GM18526 (cell line): Measurements from ENCODE around the gene ST8SIA4.

Source experiments
- POLR2A ChIP-seq: IDR thresholded peaks from 3 replicates; pipeline ENCODE4 v1.6.1; 2011; ENCODE audit not compliant: insufficient read length; ENCODE audit errors: extremely low read depth

The ST8SIA4 gene

GRCh38 chr5:100852051-100852450, 51.0 kb downstream of the ST8SIA4 start:
- TF ChIP-seq POLR2A: no peak

- no peak for TF ChIP-seq POLR2A
Measured at GRCh38 chr5:100846772-100847171, 56.3 kb downstream of the ST8SIA4 start.

GRCh38 chr5:100842080-100842479, 61.0 kb downstream of the ST8SIA4 start:
- TF ChIP-seq POLR2A: no peak

DNA sequence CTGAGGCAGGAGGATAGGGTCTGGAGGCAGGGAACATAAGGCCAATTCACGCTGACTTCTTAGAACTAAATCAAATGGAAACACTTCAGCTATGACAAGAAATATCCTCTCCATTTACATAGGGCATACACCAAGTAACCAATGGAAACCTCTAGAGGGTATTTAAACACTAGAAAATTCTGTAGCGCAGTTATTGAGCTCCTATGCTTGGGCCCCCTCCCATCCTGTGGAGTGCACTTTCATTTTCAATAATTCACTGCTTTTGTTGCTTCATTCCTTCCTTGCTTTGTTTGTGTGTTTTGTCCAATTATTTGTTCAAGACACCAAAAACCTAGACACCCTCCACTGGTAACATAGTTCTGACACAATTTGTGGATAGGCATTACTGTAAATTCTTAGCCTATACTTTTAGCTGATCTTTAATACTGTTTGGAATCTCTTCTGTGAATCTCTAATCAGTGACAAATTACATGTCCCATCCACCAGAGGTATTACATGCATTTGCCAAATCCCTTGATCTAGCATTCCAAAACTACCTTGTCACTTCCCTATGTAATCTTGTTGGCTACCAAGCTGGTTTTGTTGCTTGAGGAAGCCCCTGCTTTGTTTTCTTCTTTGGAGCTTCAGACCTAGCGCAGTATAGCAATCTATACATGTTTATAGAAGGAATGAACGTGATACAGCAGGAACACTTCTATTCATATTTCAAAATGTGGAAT, 61.6 kb downstream of the ST8SIA4 start:
- TF ChIP-seq POLR2A: no peak

GRCh38 chr5:100840789-100841188, 62.3 kb downstream of the ST8SIA4 start:
- no peak for TF ChIP-seq POLR2A

DNA sequence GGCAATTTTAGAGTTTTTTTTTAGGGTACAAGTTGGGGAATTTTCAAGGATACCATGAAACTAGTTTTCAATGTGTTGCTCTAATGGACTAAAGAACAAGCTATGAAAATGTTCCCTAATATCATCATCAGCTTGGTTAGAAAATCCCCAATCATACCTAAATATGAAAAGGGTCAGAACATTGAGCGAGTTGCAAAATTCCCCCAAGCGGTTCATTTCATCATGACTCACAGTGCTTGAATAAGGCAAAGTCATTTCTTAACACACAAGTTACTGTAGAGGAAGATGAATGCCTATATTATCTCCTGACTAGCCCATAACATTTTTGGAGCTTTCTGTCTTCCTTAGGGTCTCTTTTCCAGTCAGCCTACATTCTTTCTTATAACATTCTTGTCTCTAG, 62.7 kb downstream of the ST8SIA4 start:
- no peak for TF ChIP-seq POLR2A

DNA sequence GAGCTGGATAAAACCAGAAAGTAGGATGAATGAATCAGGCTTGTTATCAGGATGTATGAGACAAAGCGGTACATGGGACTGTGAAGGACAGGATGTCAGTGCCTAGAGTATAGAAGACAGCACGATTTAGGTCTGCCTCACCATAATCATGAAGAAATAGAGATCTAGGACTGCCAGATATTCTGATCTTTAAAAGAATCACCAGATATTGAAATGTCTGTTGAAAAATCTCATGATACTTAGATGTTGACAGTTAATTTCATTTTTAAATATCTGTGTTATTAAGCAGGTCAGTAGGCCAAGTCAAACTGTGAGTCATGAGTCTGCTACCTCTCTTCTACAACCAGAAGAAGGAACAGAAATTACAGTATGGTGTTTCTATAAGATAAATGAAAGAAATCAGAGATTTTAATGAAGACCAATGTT, 65.0 kb downstream of the ST8SIA4 start:
- no peak for TF ChIP-seq POLR2A

DNA sequence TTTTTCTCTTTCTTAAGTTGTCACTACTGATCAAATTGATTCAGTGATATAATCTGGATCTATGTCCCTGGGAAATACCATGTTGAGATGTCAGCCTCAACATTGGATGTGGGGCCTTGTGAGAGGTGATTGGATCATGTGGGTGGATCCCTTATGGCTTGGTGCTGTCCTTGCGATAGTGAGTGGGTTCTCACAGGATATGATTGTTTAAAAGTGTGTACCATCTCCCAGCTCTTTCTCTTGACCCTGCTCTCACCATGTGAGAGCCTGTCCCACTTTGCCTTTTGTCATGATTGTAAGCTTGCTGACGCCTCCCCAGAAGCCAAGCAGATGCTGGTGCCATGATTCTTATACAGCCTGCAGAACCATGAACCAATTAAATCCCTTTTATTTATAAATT, 68.6 kb downstream of the ST8SIA4 start:
- TF ChIP-seq POLR2A: no peak

GRCh38 chr5:100832252-100833230, 70.5 kb downstream of the ST8SIA4 start:
- no peak for TF ChIP-seq POLR2A

DNA sequence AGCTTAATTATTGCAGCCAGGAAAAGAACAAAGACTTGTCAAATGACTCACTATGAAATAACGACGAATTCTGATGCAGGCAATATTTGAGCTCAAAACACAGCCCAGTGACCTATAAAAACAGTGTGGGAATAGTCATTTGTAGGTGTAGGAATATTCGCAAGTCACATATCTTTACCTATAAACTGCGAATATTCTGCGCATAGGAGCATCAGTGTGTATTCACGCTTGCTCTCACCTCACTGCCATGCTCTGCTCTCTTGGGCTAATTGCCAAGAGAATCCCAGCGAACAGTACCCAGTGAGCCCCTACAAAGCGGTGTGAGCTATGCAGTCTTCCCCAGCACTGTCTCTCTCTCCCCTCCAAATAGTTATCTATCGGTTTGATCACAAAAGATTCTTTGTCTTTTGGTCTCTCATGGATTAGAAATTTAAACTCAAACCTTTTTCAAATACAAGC, 74.2 kb downstream of the ST8SIA4 start:
- no peak for TF ChIP-seq POLR2A

DNA sequence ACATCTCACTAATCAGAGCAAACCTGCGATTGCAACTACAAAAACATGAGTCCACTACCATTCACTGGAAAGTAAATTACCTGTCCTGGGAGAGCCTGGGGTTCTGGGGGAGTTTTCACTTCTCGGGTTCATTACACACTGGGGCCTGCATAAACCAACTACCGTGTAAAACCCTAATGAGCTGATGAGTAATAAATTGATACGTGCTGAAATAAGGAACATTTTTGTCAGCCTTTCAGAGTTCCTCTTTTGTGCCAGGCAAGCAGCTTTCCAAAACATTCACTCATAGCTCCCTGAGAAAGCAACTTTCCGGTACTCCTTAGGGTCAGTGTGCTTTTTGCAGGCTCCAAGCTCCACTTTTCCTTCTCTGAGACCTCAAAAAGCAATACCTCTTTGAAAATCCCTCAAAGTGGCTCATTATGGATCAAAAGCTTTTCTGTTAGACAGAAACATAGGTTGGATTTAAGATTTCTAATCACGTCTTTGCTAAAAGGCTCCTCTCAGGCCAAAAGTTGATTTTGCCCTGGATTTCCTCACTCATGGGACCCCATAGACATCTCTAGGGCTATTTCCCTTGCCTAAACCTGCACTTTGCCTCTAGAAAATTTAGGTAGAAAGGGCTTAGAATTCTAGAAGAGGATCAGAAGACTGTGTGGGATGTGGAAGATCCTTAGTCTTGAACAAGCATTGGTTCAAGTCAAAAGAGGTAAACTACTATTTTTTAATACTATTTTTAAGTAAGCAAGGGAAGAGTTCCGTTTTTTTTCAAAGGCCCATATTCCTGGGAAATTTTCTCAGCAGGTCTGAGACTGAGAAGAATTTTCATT, 74.8 kb downstream of the ST8SIA4 start:
- TF ChIP-seq POLR2A: no peak

DNA sequence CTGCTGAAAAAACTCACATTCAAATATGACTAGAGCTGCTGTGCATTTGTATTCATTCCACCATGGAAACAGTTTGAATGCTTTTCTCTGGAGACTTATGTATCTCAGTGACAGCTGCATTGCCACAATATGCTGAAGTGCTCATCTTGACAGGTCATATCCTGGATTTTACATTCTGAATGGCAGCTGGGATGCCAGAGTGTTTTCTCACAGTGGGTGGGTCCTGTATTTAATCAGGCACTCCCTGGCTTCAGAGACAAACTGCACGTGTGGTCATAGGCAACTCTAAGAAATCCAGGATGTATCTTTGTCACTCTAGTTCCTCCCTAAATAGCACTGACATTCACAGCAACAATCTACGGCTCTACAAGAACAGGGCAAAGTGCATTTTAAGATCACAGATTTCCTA, 75.6 kb downstream of the ST8SIA4 start:
- TF ChIP-seq POLR2A: no peak

DNA sequence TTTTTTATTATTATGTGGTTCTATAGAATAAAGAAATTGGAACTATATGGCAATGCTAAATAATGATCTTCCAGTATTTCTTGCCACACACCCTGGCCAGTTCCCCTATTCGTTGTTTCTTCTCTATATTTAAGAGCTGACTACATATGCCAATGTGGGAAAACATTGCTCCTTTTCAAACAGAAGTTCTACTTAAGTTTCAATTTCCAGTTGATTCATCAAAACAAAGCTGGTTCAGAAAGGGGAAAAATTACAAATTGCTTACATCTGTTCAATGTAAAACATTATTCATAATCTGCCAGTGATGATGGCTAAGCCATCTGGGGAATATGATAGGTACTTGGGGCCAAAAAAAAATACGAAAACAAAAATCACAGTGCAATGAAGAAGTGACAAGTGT, 76.9 kb downstream of the ST8SIA4 start:
- no peak for TF ChIP-seq POLR2A

DNA sequence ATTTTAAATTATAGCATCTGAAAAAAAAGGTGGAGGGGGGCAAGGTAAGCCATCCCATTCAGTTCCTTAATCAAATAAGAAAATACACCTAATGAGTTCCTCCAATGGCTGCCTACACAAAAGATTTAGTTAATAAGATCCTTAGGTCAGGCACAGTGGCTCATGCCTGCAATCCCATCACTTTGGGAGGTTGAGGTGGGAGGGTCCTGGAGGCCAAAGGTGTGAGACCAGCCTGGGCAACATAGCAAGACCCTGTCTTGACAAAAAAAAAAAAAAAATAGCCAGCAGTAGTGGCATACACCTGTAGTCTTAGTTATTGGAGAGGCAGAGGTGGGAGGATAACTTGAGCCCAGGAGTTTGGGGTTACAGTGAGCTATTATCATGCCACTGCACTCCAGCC, 78.4 kb downstream of the ST8SIA4 start:
- no peak for TF ChIP-seq POLR2A

- no peak for TF ChIP-seq POLR2A
Measured at GRCh38 chr5:100823812-100824211, 79.3 kb downstream of the ST8SIA4 start.
